Measurements from ENCODE around the gene NCKAP5. TPM values are rescaled to one million over a fixed set of nuclear protein-coding genes. Genes with fewer than 3 reads are reported as not detected.

NCKAP5 gene
- total and polyA plus RNA-seq, 2 of the 8 experiments (the other 6 are each of a cell fraction or from before 2014, with no cell fraction given) = 0.27 to 0.86 TPM

- Histone ChIP-seq H2BK15ac (ENCODE audit: low read length) (no peak overlapping the region), H3K79me1 (ENCODE audit: low read depth, low read length) (no peaks in the 10 kb centered on the region), H2BK20ac (ENCODE audit: low read length) (no peak overlapping the region), H4K8ac (ENCODE audit: extremely low read depth, insufficient read depth, low read length) (no peak overlapping the region), H4K91ac (replicated peaks; ENCODE audit: insufficient read length, low read length) (no peak overlapping the region), H3K14ac (ENCODE audit: insufficient read length) (no peak overlapping the region), H3K23ac (ENCODE audit: insufficient read length) (no peak overlapping the region), H4K20me1 (replicated peaks in 1 of 2; ENCODE audit: control insufficient read depth in 1 of 2, insufficient read depth in 2 of 2, low read length in 2 of 2) (no peaks in the 10 kb centered on the region), H3K56ac (replicated peaks; ENCODE audit: insufficient read length, low read depth, low read length) (no peak overlapping the region), H2BK120ac (replicated peaks; ENCODE audit: low read depth, low read length) (no peak overlapping the region), H3K4me1 (replicated peaks in 1 of 4; ENCODE audit: control insufficient read depth in 3 of 4, insufficient read depth in 4 of 4, low read length in 3 of 4) (no peaks in the 10 kb centered on the region), H3K27me3 (replicated peaks in 1 of 4; ENCODE audit: control insufficient read depth in 3 of 4, extremely low read depth in 1 of 4, insufficient read depth in 3 of 4, low read length in 3 of 4) (no peaks in the 10 kb centered on the region), H4K5ac (ENCODE audit: insufficient read length, low read depth, low read length) (no peak overlapping the region), H3K23me2 (ENCODE audit: low read depth, low read length) (no peaks in the 10 kb centered on the region), H3K9ac (replicated peaks in 1 of 4; ENCODE audit: extremely low read depth in 1 of 4, low read depth in 3 of 4, low read length in 3 of 4) (no peak overlapping the region), H2AK5ac (ENCODE audit: low read depth, low read length) (no peak overlapping the region), H3K79me2 (ENCODE audit: control insufficient read depth in 1 of 2, insufficient read depth in 2 of 2, low read length in 2 of 2) (no peaks in the 10 kb centered on the region), H3K18ac (ENCODE audit: extremely low read depth, low read length) (no peak overlapping the region), H2BK5ac (ENCODE audit: low read depth, low read length) (no peak overlapping the region), H3K27ac (ENCODE audit: low read depth, low read length) (no peak overlapping the region), H3K4me3 (ENCODE audit: extremely low read depth in 1 of 4, insufficient read depth in 2 of 4, low read depth in 3 of 4, low read length in 4 of 4) (no peak overlapping the region), H3K4ac (replicated peaks; ENCODE audit: insufficient read length, low read depth, low read length) (no peak overlapping the region), H3K9me3 (ENCODE audit: insufficient read depth in 2 of 2, low read depth in 1 of 2, low read length in 1 of 2) (no peaks in the 10 kb centered on the region), H3K4me2 (ENCODE audit: insufficient read depth in 1 of 2, low read depth in 2 of 2, low read length in 2 of 2) (no peak overlapping the region), H2BK12ac (ENCODE audit: low read depth, low read length) (no peak overlapping the region), H3K36me3 (ENCODE audit: control insufficient read depth in 2 of 4, insufficient read depth in 4 of 4, low read length in 3 of 4) (no peaks in the 10 kb centered on the region), H2AFZ (ENCODE audit: low read length) (no peak overlapping the region)
- no peak for DNase-seq (ENCODE audit: low read depth in 1 of 2, low spot score in 2 of 2)
- POLR2A ChIA-PET (ENCODE audit: partially characterized antibody) = no interaction called here
- FAIRE-seq = no peak
- CTCF ChIA-PET (ENCODE audit: partially characterized antibody) = interaction anchor here (0.6 to 1.6 kb wide), 9 partner anchors 13 to 516 kb away, joined by 3 to 5 read pairs (median 3); partner anchors contain the start of gene LYPD1
- 96% methylated on average over 3 of the region's 3 CpGs; no CpG with 5 or more reads in 1 of the 2 experiments for WGBS, 2 experiments (ENCODE audit: extremely low coverage in 1 of 2, insufficient coverage in 1 of 2, insufficient read length in 1 of 2, insufficient replicate concordance in 2 of 2, low coverage in 1 of 2, low lambda C conversion rate in 2 of 2, missing lambda C conversion rate in 1 of 2)
- TF ChIP-seq NANOG (IDR thresholded peaks at IDR 0.05; ENCODE audit: insufficient read depth, low read depth, low read length, poor library complexity, severe bottlenecking) = no peak
- no peak for TF ChIP-seq JUN (IDR thresholded peaks at IDR 0.05; ENCODE audit: low read depth, low read length)
- no peak for TF ChIP-seq CBX8 (IDR thresholded peaks at IDR 0.05; ENCODE audit: borderline replicate concordance, low read depth, low read length)
- TF ChIP-seq YY1 (IDR thresholded peaks at IDR 0.05; ENCODE audit: low read depth, low read length) = no peak
- no peak for TF ChIP-seq ZNF274 (IDR thresholded peaks at IDR 0.05; ENCODE audit: borderline replicate concordance, extremely low read depth, low read length)
- TF ChIP-seq GABPA (IDR thresholded peaks at IDR 0.05; ENCODE audit: borderline replicate concordance, insufficient read depth, low read length) = no peak
- no peak for TF ChIP-seq TEAD4 (IDR thresholded peaks at IDR 0.05; ENCODE audit: low read depth, low read length)
- TF ChIP-seq EP300 (IDR thresholded peaks at IDR 0.05; ENCODE audit: borderline replicate concordance in 1 of 2, low read depth in 2 of 2, low read length in 2 of 2) = no peak
- no peak for TF ChIP-seq BACH1 (IDR thresholded peaks at IDR 0.05; ENCODE audit: low read length)
- no peak for TF ChIP-seq CBX5 (IDR thresholded peaks at IDR 0.05; ENCODE audit: low read depth, low read length)
- no peak for TF ChIP-seq GTF2F1 (IDR thresholded peaks at IDR 0.05; ENCODE audit: borderline replicate concordance, low read depth, low read length)
- TF ChIP-seq JUND (IDR thresholded peaks at IDR 0.05; ENCODE audit: low read length) = no peak
- no peak for TF ChIP-seq MAFK (IDR thresholded peaks at IDR 0.05; ENCODE audit: low read depth, low read length)
- TF ChIP-seq SIX5 (IDR thresholded peaks at IDR 0.05; ENCODE audit: low read depth, low read length) = no peak
- TF ChIP-seq TAF1 (IDR thresholded peaks at IDR 0.05; ENCODE audit: low read depth, low read length) = no peak
- TF ChIP-seq SUZ12 (IDR thresholded peaks at IDR 0.05; ENCODE audit: low read length) = no peak
Measured at GRCh38 chr2:133167223-133167622, 401.0 kb downstream of the NCKAP5 start.
